Gastroesophageal sphincter (tissue), 4 donors: ENCODE measurements around the gene KCNH4. TPM values are rescaled to one million over a fixed set of nuclear protein-coding genes. Genes with fewer than 3 reads are reported as not detected.

Source experiments
- ATAC-seq: fragments of 150-250 bp; one replicate; pipeline ENCODE4 v1.9.1; 2016; ENCODE audit warnings: mild to moderate bottlenecking, moderate library complexity
- H3K27ac ChIP-seq, 4 donors: fragments of 200-600 bp; sonication (generic) in 3 of 4; 1 replicate in 3 of 4; 2 replicates in 1 of 4; pipeline ENCODE4 v1.5.1; 2016 to 2019
- H3K27me3 ChIP-seq: fragments of 200-600 bp; sonication (generic); one replicate; pipeline ENCODE4 v1.5.1; 2019
- H3K36me3 ChIP-seq, 2 donors: fragments of 200-600 bp; sonication (generic); one replicate each; pipeline ENCODE4 v1.5.1; 2019; ENCODE audit warnings: control low read depth in 1 of 2
- H3K4me1 ChIP-seq, 3 donors: fragments of 200-600 bp; sonication (generic); 1 replicate in 2 of 3; 2 replicates in 1 of 3; pipeline ENCODE4 v1.5.1; 2016 to 2019; ENCODE audit warnings: control low read depth in 2 of 3
- H3K4me3 ChIP-seq, 2 donors: fragments of 200-600 bp; sonication (generic); one replicate each; pipeline ENCODE4 v1.5.1; 2019; ENCODE audit warnings: mild to moderate bottlenecking in 1 of 2, moderate library complexity in 1 of 2
- H3K9me3 ChIP-seq, 3 donors: fragments of 200-600 bp; sonication (generic); one replicate each; pipeline ENCODE4 v1.5.1; 2017 to 2019; ENCODE audit warnings: control low read depth in 2 of 3
- EP300 ChIP-seq: sonication (generic); formaldehyde crosslinking; IDR thresholded peaks from one replicate; pipeline ENCODE4 v1.6.1; 2017; ENCODE audit warnings: antibody characterized with exemption, mild to moderate bottlenecking
- POLR2A ChIP-seq, 2 donors: fragments of 450-650 bp; IDR thresholded peaks; one replicate each; pipeline ENCODE4 v1.6.1; 2017; ENCODE audit warnings: antibody characterized with exemption in 2 of 2, mild to moderate bottlenecking in 2 of 2, moderate library complexity in 1 of 2
- POLR2AphosphoS5 ChIP-seq: sonication (generic); formaldehyde crosslinking; IDR thresholded peaks from one replicate; pipeline ENCODE4 v1.6.1; 2017; ENCODE audit warnings: antibody characterized with exemption
- WGBS, 2 donors: methylation state at CpG; one replicate each; pipeline ENCODE4 v1.1.5; 2018; ENCODE audit warnings: low coverage in 1 of 2; 5-methylcytosine and 5-hydroxymethylcytosine counted together
- total RNA-seq, 4 donors: library from RNA; depleted of rRNA; stranded (reverse); fragments of >200 nt; gene quantifications; one replicate each; pipeline ENCODE4 v1.1.0, GENCODE V29; 2016
- TF ChIP-seq, protein P1 (sequence below), 4 experiments: fragments of 200-600 bp in 2 of 4; fragments of 450-650 bp in 2 of 4; sonication (generic) in 1 of 4; IDR thresholded peaks; one replicate each; pipeline ENCODE4 v1.5.1; 2017 to 2019; ENCODE audit warnings: antibody characterized with exemption in 4 of 4, mild to moderate bottlenecking in 2 of 4, moderate library complexity in 2 of 4

Gene KCNH4
- total RNA-seq, result under 1 TPM in 3 of 4 donors, not detected in 1; 0.16 to 0.27 (median 0.17) TPM

DNA sequence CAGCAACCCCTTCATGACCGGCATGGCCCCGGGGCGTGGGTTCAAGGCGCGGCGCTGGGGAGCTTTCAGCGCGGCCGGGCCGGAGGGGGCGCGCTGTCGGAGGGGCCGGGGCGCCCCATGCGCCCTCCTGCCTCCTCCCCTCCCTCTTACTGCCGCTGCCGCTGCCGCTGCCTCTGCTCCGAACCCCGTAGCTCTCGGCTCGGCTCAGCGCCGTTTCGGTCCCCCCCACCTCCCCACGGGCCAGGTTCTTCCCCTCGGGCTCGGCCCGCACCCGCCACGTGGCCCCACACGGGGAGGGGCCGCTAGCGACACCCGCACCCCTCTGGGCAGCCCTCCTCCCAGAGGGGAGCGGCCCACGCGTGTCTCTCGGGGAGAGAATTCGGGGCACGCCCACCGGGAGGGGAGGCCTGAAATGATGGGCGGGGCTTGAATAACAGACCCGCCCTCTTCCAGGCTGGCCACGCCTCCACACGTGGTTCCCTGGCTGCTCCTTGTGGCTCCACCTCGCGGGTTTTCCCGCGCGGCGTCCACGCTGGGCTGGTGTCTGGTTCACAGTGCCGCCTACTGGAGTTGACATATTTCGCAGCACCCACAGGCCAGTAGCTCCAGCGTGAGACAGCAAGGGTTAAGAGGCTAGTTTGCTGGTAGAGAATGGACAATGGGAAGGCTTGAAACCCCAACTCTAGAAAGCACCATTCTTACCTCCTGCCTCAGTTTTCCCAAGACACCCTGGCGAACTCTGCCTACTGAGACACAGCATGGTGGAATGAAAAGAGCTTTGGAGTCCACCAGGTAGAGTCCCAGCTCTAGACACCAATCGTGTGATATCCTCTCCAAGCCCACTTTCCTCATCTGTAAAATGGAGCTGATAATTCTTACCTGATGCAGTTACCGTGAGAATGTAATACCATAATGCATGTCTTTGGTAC lies at the start of gene KCNH4:
Gene KCNH4, minus strand, starts transcription at position 221 of the 929 bp plus-strand sequence. Its CDS starts 197 bp downstream, at position 24.
- WGBS, 2 donors, result 33 to 56% methylated on average over 3 of the region's 60 CpGs
- H3K9me3 ChIP-seq, result no peaks in the 10 kb centered on the region
- peak within 1 kb of the TSS; percentile 15 to 45 for H3K4me3 ChIP-seq
- no peak for ATAC-seq
- H3K4me1 ChIP-seq, result peaks cover 0 to 43% (median 20%) of the 10 kb centered on the region in 3 donors
- H3K27me3 ChIP-seq, result peaks cover 52% of the 10 kb centered on the region
- TF ChIP-seq POLR2AphosphoS5 (no peak), EP300 (no peak), POLR2A (IDR thresholded peaks at IDR 0.05) (no peak)
- TF ChIP-seq, protein P1, sequence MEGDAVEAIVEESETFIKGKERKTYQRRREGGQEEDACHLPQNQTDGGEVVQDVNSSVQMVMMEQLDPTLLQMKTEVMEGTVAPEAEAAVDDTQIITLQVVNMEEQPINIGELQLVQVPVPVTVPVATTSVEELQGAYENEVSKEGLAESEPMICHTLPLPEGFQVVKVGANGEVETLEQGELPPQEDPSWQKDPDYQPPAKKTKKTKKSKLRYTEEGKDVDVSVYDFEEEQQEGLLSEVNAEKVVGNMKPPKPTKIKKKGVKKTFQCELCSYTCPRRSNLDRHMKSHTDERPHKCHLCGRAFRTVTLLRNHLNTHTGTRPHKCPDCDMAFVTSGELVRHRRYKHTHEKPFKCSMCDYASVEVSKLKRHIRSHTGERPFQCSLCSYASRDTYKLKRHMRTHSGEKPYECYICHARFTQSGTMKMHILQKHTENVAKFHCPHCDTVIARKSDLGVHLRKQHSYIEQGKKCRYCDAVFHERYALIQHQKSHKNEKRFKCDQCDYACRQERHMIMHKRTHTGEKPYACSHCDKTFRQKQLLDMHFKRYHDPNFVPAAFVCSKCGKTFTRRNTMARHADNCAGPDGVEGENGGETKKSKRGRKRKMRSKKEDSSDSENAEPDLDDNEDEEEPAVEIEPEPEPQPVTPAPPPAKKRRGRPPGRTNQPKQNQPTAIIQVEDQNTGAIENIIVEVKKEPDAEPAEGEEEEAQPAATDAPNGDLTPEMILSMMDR (IDR thresholded peaks at IDR 0.05), result peak in 3 of 4 experiments; percentile 36 to 54 (median 54)
- no peak within 1 kb of the TSS for H3K27ac ChIP-seq
- no peaks in the 10 kb centered on the region for H3K36me3 ChIP-seq

DNA sequence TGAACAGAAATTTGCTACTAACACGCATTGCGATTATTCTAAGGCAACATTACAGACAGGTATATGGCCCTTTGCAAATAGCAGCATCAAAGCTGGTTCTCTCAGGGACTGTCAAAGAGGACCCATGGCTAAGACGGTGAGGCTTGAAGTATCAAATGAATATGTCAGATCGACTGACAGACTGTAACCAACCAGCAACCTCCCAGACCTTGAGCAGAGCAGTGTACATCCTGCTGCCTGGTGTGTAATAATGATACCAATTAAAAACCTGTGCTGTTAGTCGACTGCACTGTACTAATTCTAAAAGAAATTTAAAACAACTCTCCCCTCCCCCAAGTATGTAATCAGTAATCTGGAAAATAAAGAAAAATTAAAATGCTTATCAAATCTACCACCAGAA lies 49.3 kb upstream of the KCNH4 start:
- TF ChIP-seq EP300, result no peak
- TF ChIP-seq, protein P1 (IDR thresholded peaks at IDR 0.05), result no peak
- no peak for TF ChIP-seq POLR2A (IDR thresholded peaks at IDR 0.05)
- no peak for TF ChIP-seq POLR2AphosphoS5
- H3K27me3 ChIP-seq, result no peaks in the 10 kb centered on the region
- H3K4me3 ChIP-seq, result no peak overlapping the region
- no peak overlapping the region for H3K27ac ChIP-seq
- no peak for ATAC-seq
- H3K4me1 ChIP-seq, result peaks cover 0 to 37% (median 9%) of the 10 kb centered on the region in 3 donors
- 87 to 93% methylated on average over 3 to 5 of the region's 5 CpGs for WGBS, 2 donors
- H3K9me3 ChIP-seq, result no peaks in the 10 kb centered on the region
- H3K36me3 ChIP-seq, result peaks cover 0 to 41% of the 10 kb centered on the region in 2 donors

DNA sequence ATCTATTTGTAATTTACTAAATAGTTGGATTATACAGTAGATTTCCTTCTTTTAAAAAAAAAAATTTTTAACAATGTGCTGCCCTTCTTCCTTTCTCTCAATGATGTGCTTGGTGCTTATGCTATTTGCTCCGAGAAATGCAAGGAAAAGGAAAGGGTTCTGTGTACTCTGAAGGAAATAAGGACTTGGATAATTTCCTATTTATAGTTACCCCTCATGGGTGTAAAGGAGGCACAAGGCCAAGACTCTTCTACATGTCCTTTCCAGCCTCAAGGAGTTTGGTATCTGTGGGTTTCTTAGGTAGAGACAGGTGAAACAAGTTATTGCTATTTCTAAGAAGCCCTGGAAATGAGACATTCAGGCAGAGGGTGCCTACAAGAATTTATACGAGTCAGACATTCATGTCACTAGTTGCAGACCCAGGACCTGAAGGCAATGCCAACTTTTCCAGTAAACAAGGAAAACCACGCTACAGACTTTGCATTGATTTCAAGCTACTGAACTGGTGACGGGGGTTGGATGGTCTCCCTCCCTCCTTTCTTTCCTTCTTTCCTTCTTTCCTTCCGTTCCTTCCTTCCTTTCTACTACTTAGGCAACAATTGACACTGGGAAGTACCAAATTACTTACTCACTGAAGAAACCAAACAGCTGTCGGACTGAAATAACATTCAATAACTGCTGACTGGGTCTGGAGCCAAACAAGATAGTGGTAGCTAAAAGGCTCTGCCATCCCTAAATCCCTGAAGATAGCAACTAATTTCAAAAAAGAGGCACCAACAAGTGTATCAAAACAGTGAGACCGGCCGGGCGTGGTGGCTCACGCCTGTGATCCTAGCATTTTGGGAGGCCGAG lies 47.1 kb upstream of the KCNH4 start:
- H3K4me3 ChIP-seq, result no peak overlapping the region
- peaks cover 0 to 63% of the 10 kb centered on the region in 2 donors for H3K36me3 ChIP-seq
- no peak for ATAC-seq
- TF ChIP-seq, protein P1 (IDR thresholded peaks at IDR 0.05), result no peak
- TF ChIP-seq EP300 (no peak), POLR2A (IDR thresholded peaks at IDR 0.05) (no peak), POLR2AphosphoS5 (no peak)
- WGBS, 2 donors, result 42 to 46% methylated on average over 4 to 6 of the region's 11 CpGs
- peaks cover 0 to 21% (median 0%) of the 10 kb centered on the region in 3 donors for H3K4me1 ChIP-seq
- H3K9me3 ChIP-seq, result no peaks in the 10 kb centered on the region
- peak overlapping the region in 3 of 4 donors; percentile 34 to 40 (median 37) for H3K27ac ChIP-seq
- H3K27me3 ChIP-seq, result no peaks in the 10 kb centered on the region

DNA sequence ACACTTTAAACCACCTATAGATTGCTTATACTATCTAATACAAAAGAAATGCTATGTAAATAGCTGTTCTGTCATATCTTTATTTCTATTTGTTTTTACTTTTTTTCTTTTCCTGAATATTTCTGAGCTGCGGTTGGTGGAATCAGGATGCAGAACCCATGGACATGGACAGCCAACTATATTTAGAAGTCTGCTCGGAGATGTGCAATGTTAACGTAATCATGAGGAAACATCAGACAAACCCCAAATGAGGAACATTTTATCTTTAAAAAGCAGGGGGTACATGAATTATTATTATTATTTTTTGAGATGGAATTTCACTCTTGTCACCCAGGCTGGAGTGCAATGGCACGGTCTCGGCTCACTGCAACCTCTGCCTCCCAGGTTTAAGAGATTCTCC lies 44.7 kb upstream of the KCNH4 start:
- TF ChIP-seq EP300 (no peak), POLR2A (IDR thresholded peaks at IDR 0.05) (no peak), POLR2AphosphoS5 (no peak)
- TF ChIP-seq, protein P1 (IDR thresholded peaks at IDR 0.05), result no peak
- no peak overlapping the region for H3K27ac ChIP-seq
- no peaks in the 10 kb centered on the region for H3K9me3 ChIP-seq
- no peaks in the 10 kb centered on the region for H3K27me3 ChIP-seq
- 90 to 95% methylated on average over 3 to 4 of the region's 5 CpGs for WGBS, 2 donors
- peaks cover 0 to 79% of the 10 kb centered on the region in 2 donors for H3K36me3 ChIP-seq
- H3K4me3 ChIP-seq, result no peak overlapping the region
- no peak for ATAC-seq
- H3K4me1 ChIP-seq, result peaks cover 0 to 21% (median 0%) of the 10 kb centered on the region in 3 donors
